Endothelial cell of umbilical vein (primary cell): ENCODE data around the gene CCNG2. TPM values are rescaled to one million over a fixed set of nuclear protein-coding genes. Genes with fewer than 3 reads are reported as not detected.

ENCODE experiments used
- BruUV-seq: library from RNA; stranded (reverse); fragments of 400-500 nt; replicated peaks from 2 replicates; lab custom pipeline; 2021; lab: Mats Ljungman, UMichigan
- CTCF ChIA-PET: fragments of 300-600, 350-600 bp; sonication (Branson Sonifier 250); formaldehyde crosslinking; loops from one replicate; lab custom pipeline; 2021; ENCODE audit warnings: antibody characterized with exemption, inconsistent platforms; lab: Charles Lee
- POLR2A ChIA-PET: fragments of 300-600, 350-600 bp; sonication (Branson Sonifier 250); formaldehyde crosslinking; loops from one replicate; lab custom pipeline; 2021; ENCODE audit warnings: antibody characterized with exemption, inconsistent platforms; lab: Charles Lee
- DNase-seq: peaks from one replicate; pipeline ENCODE4 v3.0.0-alpha.2; 2011; ENCODE audit warnings: low read depth, low spot score
- FAIRE-seq: peaks from 2 replicates; lab custom pipeline; 2011; peaks lifted over from hg19 to GRCh38; lab: Jason Lieb, UNC
- H2AFZ ChIP-seq: 2 replicates; pipeline ENCODE4 v1.6.0; 2012; ENCODE audit warnings: low read depth, low read length, control low read depth, inconsistent platforms
- H3K27ac ChIP-seq: 2 replicates; pipeline ENCODE4 v1.5.1; 2011; ENCODE audit warnings: low read depth, mild to moderate bottlenecking, control low read depth, low read length, moderate library complexity; ENCODE audit not compliant: insufficient read depth
- H3K27me3 ChIP-seq, 2 experiments: 2 replicates each; pipeline versions ENCODE4 v1.6.0 to v1.6.1; 2011; ENCODE audit warnings: low read length in 2 of 2, mixed read lengths in 1 of 2; ENCODE audit not compliant: control insufficient read depth in 2 of 2, insufficient read depth in 2 of 2
- H3K36me3 ChIP-seq, 2 experiments: 2 replicates in 1 of 2; 3 replicates in 1 of 2; pipeline ENCODE4 v1.5.1; 2011; ENCODE audit warnings: low read length in 2 of 2, mild to moderate bottlenecking in 1 of 2, moderate library complexity in 1 of 2; ENCODE audit not compliant: control insufficient read depth in 2 of 2, insufficient read depth in 2 of 2; ENCODE audit errors: extremely low read depth in 1 of 2
- H3K4me1 ChIP-seq: 3 replicates; pipeline ENCODE4 v1.5.1; 2011; ENCODE audit warnings: mild to moderate bottlenecking, low read length; ENCODE audit not compliant: control insufficient read depth, insufficient read depth; ENCODE audit errors: extremely low read depth
- H3K4me2 ChIP-seq: 2 replicates; pipeline ENCODE4 v1.6.1; 2011; ENCODE audit warnings: low read length, control low read depth, mixed read lengths; ENCODE audit not compliant: insufficient read depth
- H3K4me3 ChIP-seq, 3 experiments: fragments of 200-600 bp in 1 of 3; sonication (generic), shearing (Covaris generic) in 1 of 3; replicated peaks in 1 of 3; 2 replicates each; pipeline ENCODE4 v1.5.1; 2011 to 2016; ENCODE audit warnings: control low read depth in 3 of 3, low read length in 3 of 3, mild to moderate bottlenecking in 2 of 3, inconsistent platforms in 1 of 3, low read depth in 1 of 3, moderate library complexity in 1 of 3; ENCODE audit not compliant: insufficient read depth in 1 of 3
- H3K79me2 ChIP-seq: 2 replicates; pipeline ENCODE4 v1.6.0; 2012; ENCODE audit warnings: low read length, inconsistent platforms; ENCODE audit not compliant: control insufficient read depth, insufficient read depth
- H3K9ac ChIP-seq: replicated peaks from 2 replicates; pipeline ENCODE3; 2011; ENCODE audit warnings: low read length, control low read depth; ENCODE audit not compliant: insufficient read depth; ENCODE audit errors: extremely low read depth
- H3K9me1 ChIP-seq: replicated peaks from 3 replicates; pipeline ENCODE4 v1.6.0; 2011; ENCODE audit warnings: mild to moderate bottlenecking, low read length; ENCODE audit not compliant: control insufficient read depth, insufficient read depth; ENCODE audit errors: extremely low read depth
- H3K9me3 ChIP-seq: replicated peaks from 2 replicates; pipeline ENCODE4 v1.5.1; 2012; ENCODE audit warnings: low read length, inconsistent platforms; ENCODE audit not compliant: control insufficient read depth, insufficient read depth
- H4K20me1 ChIP-seq: replicated peaks from 2 replicates; pipeline ENCODE3; 2011; ENCODE audit warnings: mild to moderate bottlenecking, low read length; ENCODE audit not compliant: control insufficient read depth, insufficient read depth; ENCODE audit errors: extremely low read depth
- CTCF ChIP-seq, 2 donors: IDR thresholded peaks; 1 replicate in 1 of 2; 2 replicates in 1 of 2; pipeline ENCODE4 v1.5.1; 2011; ENCODE audit warnings: low read length in 2 of 2, mild to moderate bottlenecking in 2 of 2, moderate library complexity in 2 of 2, control low read depth in 1 of 2, inconsistent platforms in 1 of 2, low read depth in 1 of 2; ENCODE audit not compliant: insufficient read depth in 1 of 2; ENCODE audit errors: extremely low read depth in 1 of 2
- EZH2 ChIP-seq: IDR thresholded peaks from 2 replicates; pipeline ENCODE4 v1.6.1; 2012; ENCODE audit warnings: borderline replicate concordance, low read depth, mild to moderate bottlenecking, moderate library complexity, low read length, inconsistent platforms; ENCODE audit not compliant: severe bottlenecking
- FOS ChIP-seq: IDR thresholded peaks from 2 replicates; pipeline ENCODE4 v1.6.1; 2011; ENCODE audit warnings: mild to moderate bottlenecking, low read length, moderate library complexity, borderline replicate concordance; ENCODE audit not compliant: insufficient read depth
- GATA2 ChIP-seq: IDR thresholded peaks from 2 replicates; pipeline ENCODE4 v1.7.0; 2011; ENCODE audit warnings: low read depth, mild to moderate bottlenecking, moderate library complexity, mixed read lengths, low read length; ENCODE audit not compliant: insufficient read length, insufficient read depth
- JUN ChIP-seq: IDR thresholded peaks from 2 replicates; pipeline ENCODE4 v1.6.1; 2011; ENCODE audit warnings: borderline replicate concordance, low read depth; ENCODE audit not compliant: insufficient read length, insufficient read depth
- MYC ChIP-seq: IDR thresholded peaks from one replicate; pipeline ENCODE4 v1.6.1; 2011; ENCODE audit warnings: mild to moderate bottlenecking, low read depth, low read length
- POLR2A ChIP-seq: IDR thresholded peaks from 2 replicates; pipeline ENCODE4 v1.6.1; 2012; ENCODE audit warnings: low read depth, mild to moderate bottlenecking, control low read depth, low read length
- POLR2AphosphoS5 ChIP-seq: IDR thresholded peaks from 2 replicates; pipeline ENCODE4 v1.6.1; 2012; ENCODE audit warnings: low read depth, mild to moderate bottlenecking, control low read depth, low read length, moderate library complexity; ENCODE audit not compliant: insufficient read depth
- dilution Hi-C: fragments of 300-500 bp; cut with MboI; formaldehyde crosslinking; loops from one replicate; pipeline ENCODE4 v1.15.0; 2019; ENCODE audit warnings: low sequenced_read_pairs; ENCODE audit not compliant: extremely low pct_ligation_motif_present
- intact Hi-C: fragments of 100-400 bp; cut with micrococcal nuclease; formaldehyde crosslinking; loops from one replicate; pipeline ENCODE4 v1.10.0; 2022
- polyA plus RNA-seq, 4 experiments: library from polyadenylated mRNA; depleted of rRNA in 3 of 4; stranded (reverse) in 3 of 4; unstranded in 1 of 4; fragments of >200 nt; gene quantifications; 2 replicates each; pipeline versions ENCODE4 v1.2.1 to v1.2.3, GENCODE V29; 2011 to 2012; ENCODE audit warnings: missing spikeins in 1 of 4
- total RNA-seq: library from RNA; stranded (reverse); gene quantifications from 2 replicates; pipeline ENCODE4 v1.2.3, GENCODE V29; 2021
- TF ChIP-seq, protein P1 (sequence below): IDR thresholded peaks from 2 replicates; pipeline ENCODE4 v1.6.1; 2011; ENCODE audit not compliant: insufficient read depth, insufficient read length

The CCNG2 gene
- total and polyA plus RNA-seq, 2 donors (not counting 3 experiments of a cell fraction or from before 2014, with no cell fraction given) = 7.9 to 28.3 TPM

DNA sequence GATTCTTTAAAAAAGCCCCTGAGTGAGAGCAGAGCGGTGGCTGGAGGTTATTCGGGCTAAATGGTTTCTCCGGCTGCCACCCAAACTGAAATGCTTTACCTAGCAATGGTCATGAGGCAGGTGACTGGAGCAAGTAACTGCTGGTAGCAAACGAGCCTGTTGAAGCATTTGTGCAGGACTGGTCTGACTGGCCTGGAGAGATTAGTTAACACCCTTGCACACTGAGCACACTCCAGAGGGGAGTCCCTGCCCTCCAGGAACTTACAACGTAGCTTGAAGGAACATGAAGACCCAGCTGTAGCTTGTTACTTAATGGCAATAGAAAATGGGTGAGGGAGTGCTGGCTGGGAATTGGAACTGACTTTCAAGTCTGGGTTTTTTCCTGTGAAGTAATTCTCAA lies 40.4 kb downstream of the CCNG2 start:
- H3K4me2 ChIP-seq = no peak overlapping the region
- no peak overlapping the region for H3K27ac ChIP-seq
- BruUV-seq = no TSS peak
- TF ChIP-seq JUN (no peak), FOS (no peak), MYC (no peak), GATA2 (no peak), POLR2A (no peak), CTCF (IDR thresholded peaks at IDR 0.05; ENCODE audit: extremely low read depth in 1 of 2, insufficient read depth in 1 of 2, low read depth in 1 of 2, low read length in 2 of 2) (no peak), POLR2AphosphoS5 (no peak), EZH2 (no peak)
- TF ChIP-seq, protein P1, sequence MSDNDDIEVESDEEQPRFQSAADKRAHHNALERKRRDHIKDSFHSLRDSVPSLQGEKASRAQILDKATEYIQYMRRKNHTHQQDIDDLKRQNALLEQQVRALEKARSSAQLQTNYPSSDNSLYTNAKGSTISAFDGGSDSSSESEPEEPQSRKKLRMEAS = no peak
- no peak overlapping the region for H2AFZ ChIP-seq
- FAIRE-seq (no peak), DNase-seq (no peak)
- H3K4me1 ChIP-seq = no peaks in the 10 kb centered on the region
- no peaks in the 10 kb centered on the region for H4K20me1 ChIP-seq
- POLR2A ChIA-PET = no interaction called here
- no peaks in the 10 kb centered on the region for H3K79me2 ChIP-seq
- CTCF ChIA-PET = interaction anchor here (1.1 to 1.3 kb wide), 2 partner anchors 138 to 693 kb away, joined by 3 read pairs; no protein-coding TSS in a partner anchor
- H3K9ac ChIP-seq = no peak overlapping the region
- peaks cover 56 to 69% of the 10 kb centered on the region in 2 experiments for H3K27me3 ChIP-seq
- dilution Hi-C loops (no loop called here), intact Hi-C loops (no loop called here)
- no peak overlapping the region for H3K4me3 ChIP-seq
- H3K36me3 ChIP-seq = no peaks in the 10 kb centered on the region
- H3K9me1 ChIP-seq = no peaks in the 10 kb centered on the region
- H3K9me3 ChIP-seq = no peaks in the 10 kb centered on the region
